ENCODE results near the gene DNAI1.

DNAI1 gene

GRCh38 chr9:34426347-34427074, 32.1 kb upstream of the DNAI1 start:
- ATAC-seq (ENCODE audit: insufficient read depth, low read depth) (no peak), DNase-seq (no peak)
- H3K9me3 ChIP-seq (ENCODE audit: insufficient read depth, low read length, severe bottlenecking): no peaks in the 10 kb centered on the region
- H3K4me1 ChIP-seq (ENCODE audit: insufficient read depth, low read length): no peaks in the 10 kb centered on the region
- no peaks in the 10 kb centered on the region for H3K27me3 ChIP-seq (ENCODE audit: insufficient read depth, low read length, poor library complexity)
- TF ChIP-seq CTCF (IDR thresholded peaks at IDR 0.05; ENCODE audit: borderline replicate concordance, extremely low read depth, low read length, poor library complexity, severe bottlenecking): no peak
- no peak for TF ChIP-seq EZH2 (IDR thresholded peaks at IDR 0.05; ENCODE audit: borderline replicate concordance, low read depth, low read length, severe bottlenecking)
- H3K79me2 ChIP-seq (ENCODE audit: insufficient read depth, low read length): no peaks in the 10 kb centered on the region
- no peak overlapping the region for H3K4me3 ChIP-seq (ENCODE audit: low read depth in 1 of 2, low read length in 2 of 2)
- H4K20me1 ChIP-seq (ENCODE audit: insufficient read depth, low read length): peaks cover 36% of the 10 kb centered on the region
- H2AFZ ChIP-seq (ENCODE audit: low read depth, low read length): no peak overlapping the region
- no peak overlapping the region for H3K9ac ChIP-seq (ENCODE audit: low read depth, low read length)
- H3K27ac ChIP-seq (ENCODE audit: low read length): no peak overlapping the region
- H3K4me2 ChIP-seq (ENCODE audit: insufficient read depth, low read length): no peak overlapping the region
- no peaks in the 10 kb centered on the region for H3K36me3 ChIP-seq (ENCODE audit: insufficient read depth, low read length)

- no peak for DNase-seq
- H3K27me3 ChIP-seq (ENCODE audit: insufficient read depth, low read length, poor library complexity): no peaks in the 10 kb centered on the region
- no peaks in the 10 kb centered on the region for H3K36me3 ChIP-seq (ENCODE audit: insufficient read depth, low read length)
- H3K79me2 ChIP-seq (ENCODE audit: insufficient read depth, low read length): no peaks in the 10 kb centered on the region
- ATAC-seq (ENCODE audit: insufficient read depth, low read depth): no peak
- no peak for TF ChIP-seq EZH2 (IDR thresholded peaks at IDR 0.05; ENCODE audit: borderline replicate concordance, low read depth, low read length, severe bottlenecking)
- TF ChIP-seq CTCF (IDR thresholded peaks at IDR 0.05; ENCODE audit: borderline replicate concordance, extremely low read depth, low read length, poor library complexity, severe bottlenecking): no peak
- no peaks in the 10 kb centered on the region for H3K9me3 ChIP-seq (ENCODE audit: insufficient read depth, low read length, severe bottlenecking)
- no peaks in the 10 kb centered on the region for H3K4me1 ChIP-seq (ENCODE audit: insufficient read depth, low read length)
- no peak overlapping the region for H3K4me2 ChIP-seq (ENCODE audit: insufficient read depth, low read length)
- H3K27ac ChIP-seq (ENCODE audit: low read length): no peak overlapping the region
- H4K20me1 ChIP-seq (ENCODE audit: insufficient read depth, low read length): peaks cover 38% of the 10 kb centered on the region
- H2AFZ ChIP-seq (ENCODE audit: low read depth, low read length): no peak overlapping the region
- H3K9ac ChIP-seq (ENCODE audit: low read depth, low read length): no peak overlapping the region
- H3K4me3 ChIP-seq (ENCODE audit: low read depth in 1 of 2, low read length in 2 of 2): no peak overlapping the region
Measured at GRCh38 chr9:34428325-34428958, 30.2 kb upstream of the DNAI1 start.

GRCh38 chr9:34430843-34431437, 27.7 kb upstream of the DNAI1 start:
- Histone ChIP-seq H2AFZ (ENCODE audit: low read depth, low read length) (no peak overlapping the region), H3K79me2 (ENCODE audit: insufficient read depth, low read length) (no peaks in the 10 kb centered on the region), H3K4me1 (ENCODE audit: insufficient read depth, low read length) (no peaks in the 10 kb centered on the region), H3K4me3 (ENCODE audit: low read depth in 1 of 2, low read length in 2 of 2) (no peak overlapping the region), H3K4me2 (ENCODE audit: insufficient read depth, low read length) (no peak overlapping the region), H3K9ac (ENCODE audit: low read depth, low read length) (no peak overlapping the region), H3K36me3 (ENCODE audit: insufficient read depth, low read length) (no peaks in the 10 kb centered on the region), H4K20me1 (ENCODE audit: insufficient read depth, low read length) (peaks cover 33% of the 10 kb centered on the region), H3K27ac (ENCODE audit: low read length) (no peak overlapping the region), H3K27me3 (ENCODE audit: insufficient read depth, low read length, poor library complexity) (no peaks in the 10 kb centered on the region), H3K9me3 (ENCODE audit: insufficient read depth, low read length, severe bottlenecking) (no peaks in the 10 kb centered on the region)
- TF ChIP-seq EZH2 (IDR thresholded peaks at IDR 0.05; ENCODE audit: borderline replicate concordance, low read depth, low read length, severe bottlenecking) (no peak), CTCF (IDR thresholded peaks at IDR 0.05; ENCODE audit: borderline replicate concordance, extremely low read depth, low read length, poor library complexity, severe bottlenecking) (no peak)
- peak; percentile 62 for DNase-seq
- ATAC-seq (ENCODE audit: insufficient read depth, low read depth): peak; percentile 76

Measured in DND-41 (cell line).